Loucy (cell line): ENCODE measurements around the gene ANKRD60.

Experiments used
- EZH2phosphoT487 ChIP-seq: fragments of 200-600 bp; IDR thresholded peaks from 2 replicates; pipeline ENCODE4 v1.6.1; 2018; ENCODE audit warnings: antibody characterized with exemption, mild to moderate bottlenecking, moderate library complexity, borderline replicate concordance
- TF ChIP-seq, protein P1 (sequence below): fragments of 200-600 bp; sonication (generic); conservative IDR thresholded peaks from 2 replicates; pipeline ENCODE4 v1.5.1; 2014; ENCODE audit warnings: mild to moderate bottlenecking, antibody characterized with exemption, low read length

- TF ChIP-seq, protein P1, sequence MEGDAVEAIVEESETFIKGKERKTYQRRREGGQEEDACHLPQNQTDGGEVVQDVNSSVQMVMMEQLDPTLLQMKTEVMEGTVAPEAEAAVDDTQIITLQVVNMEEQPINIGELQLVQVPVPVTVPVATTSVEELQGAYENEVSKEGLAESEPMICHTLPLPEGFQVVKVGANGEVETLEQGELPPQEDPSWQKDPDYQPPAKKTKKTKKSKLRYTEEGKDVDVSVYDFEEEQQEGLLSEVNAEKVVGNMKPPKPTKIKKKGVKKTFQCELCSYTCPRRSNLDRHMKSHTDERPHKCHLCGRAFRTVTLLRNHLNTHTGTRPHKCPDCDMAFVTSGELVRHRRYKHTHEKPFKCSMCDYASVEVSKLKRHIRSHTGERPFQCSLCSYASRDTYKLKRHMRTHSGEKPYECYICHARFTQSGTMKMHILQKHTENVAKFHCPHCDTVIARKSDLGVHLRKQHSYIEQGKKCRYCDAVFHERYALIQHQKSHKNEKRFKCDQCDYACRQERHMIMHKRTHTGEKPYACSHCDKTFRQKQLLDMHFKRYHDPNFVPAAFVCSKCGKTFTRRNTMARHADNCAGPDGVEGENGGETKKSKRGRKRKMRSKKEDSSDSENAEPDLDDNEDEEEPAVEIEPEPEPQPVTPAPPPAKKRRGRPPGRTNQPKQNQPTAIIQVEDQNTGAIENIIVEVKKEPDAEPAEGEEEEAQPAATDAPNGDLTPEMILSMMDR, result no peak
- no peak for TF ChIP-seq EZH2phosphoT487
Observed at GRCh38 chr20:58173930-58174707, 54.3 kb downstream of the ANKRD60 start.
